Measurements from ENCODE around the gene CORO7.

The CORO7 gene

DNA sequence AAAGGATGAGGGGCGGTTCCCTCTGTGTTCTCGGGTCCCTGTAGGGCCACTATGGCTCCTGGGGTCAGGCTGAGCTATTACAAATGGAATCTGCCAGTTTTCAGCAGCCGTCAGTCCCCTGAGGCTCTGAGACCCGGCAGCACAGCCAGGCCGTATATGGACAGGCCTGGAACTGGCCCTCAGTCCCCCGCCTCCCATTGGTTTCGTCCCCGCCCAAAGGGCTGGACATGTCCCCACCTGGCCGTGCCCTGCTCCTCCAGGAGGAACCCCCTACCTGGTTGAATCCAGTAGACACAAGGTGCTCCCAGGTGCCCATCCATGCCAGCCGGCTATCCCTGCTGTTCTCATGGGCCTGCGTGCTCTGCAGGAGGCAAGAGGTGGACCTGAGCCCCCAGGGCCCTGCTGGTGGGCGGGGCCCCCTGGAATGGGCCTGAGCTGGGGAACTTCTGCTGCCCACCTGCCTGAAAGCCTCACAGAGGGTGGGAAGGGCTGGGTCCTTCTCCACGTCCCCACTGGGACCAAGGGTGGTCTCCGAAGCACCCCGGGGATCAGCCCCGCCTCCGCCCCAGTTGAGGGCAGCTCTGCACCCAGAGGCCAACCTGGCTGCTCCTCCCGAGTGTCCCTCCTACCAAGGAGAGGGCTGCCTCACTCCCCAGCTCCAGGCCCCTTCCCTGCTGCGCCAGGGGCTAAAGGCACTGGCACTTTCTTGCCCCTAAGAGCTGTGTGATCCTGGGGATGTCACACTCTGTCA, 27.9 kb downstream of the CORO7 start:
- no peak for DNase-seq
- TF ChIP-seq GATA1 (IDR thresholded peaks at IDR 0.05; ENCODE audit: low read depth, low read length) (no peak), POLR2A (IDR thresholded peaks at IDR 0.05; ENCODE audit: low read length) (no peak)

DNA sequence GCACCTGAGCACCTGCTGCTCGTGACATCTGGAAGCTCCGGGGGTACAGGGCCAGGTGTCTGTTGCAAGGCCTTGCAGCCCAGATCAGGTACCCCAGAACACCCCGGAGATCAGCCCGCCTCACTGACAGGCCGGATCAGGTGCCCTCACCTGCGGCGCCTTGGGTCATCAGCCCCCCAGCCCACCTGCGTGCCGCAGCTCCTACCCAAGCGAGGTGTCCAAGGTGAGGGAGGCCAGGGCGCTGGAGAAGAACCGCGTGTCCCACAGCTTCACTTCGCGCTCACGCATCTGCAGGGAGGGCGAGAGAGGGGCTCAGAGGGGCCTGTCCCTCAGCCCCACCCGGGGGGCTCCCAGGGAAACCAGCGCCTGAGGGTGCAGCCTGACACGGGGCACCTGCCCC, 28.6 kb downstream of the CORO7 start:
- no peak for DNase-seq
- TF ChIP-seq GATA1 (IDR thresholded peaks at IDR 0.05; ENCODE audit: low read depth, low read length) = no peak
- no peak for TF ChIP-seq POLR2A (IDR thresholded peaks at IDR 0.05; ENCODE audit: low read length)

DNA sequence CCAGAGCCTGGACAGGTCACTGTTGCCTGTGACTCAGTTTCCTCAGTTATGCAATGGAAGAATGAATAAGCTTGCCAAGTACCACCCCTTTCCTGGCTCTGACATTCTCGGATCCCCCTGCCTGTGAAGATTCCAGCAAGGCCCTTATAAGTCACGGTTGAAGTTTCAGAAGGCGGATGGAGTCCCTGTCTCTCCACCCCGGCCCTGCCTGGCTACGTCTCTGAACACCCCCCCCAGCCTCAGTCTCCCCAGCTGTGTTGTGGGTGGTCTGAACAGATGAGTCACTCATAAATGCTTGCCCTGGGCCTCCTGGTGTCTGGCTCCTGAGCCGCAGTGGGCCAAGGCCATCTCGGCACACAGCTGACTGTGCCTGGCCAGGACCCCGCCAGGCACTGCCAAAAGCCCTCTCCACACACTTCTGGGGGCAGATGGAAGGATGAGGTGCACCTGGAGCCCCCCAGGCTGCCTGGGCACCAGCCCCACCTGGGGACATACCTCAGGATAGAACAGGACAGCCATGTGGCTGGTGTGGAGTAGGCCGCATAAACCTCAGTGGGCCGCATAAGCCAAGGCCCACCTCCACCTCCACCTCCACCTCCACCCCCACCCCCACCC, 29.3 kb downstream of the CORO7 start:
- TF ChIP-seq POLR2A (IDR thresholded peaks at IDR 0.05; ENCODE audit: low read length) (no peak), GATA1 (IDR thresholded peaks at IDR 0.05; ENCODE audit: low read depth, low read length) (no peak)
- no peak for DNase-seq

DNA sequence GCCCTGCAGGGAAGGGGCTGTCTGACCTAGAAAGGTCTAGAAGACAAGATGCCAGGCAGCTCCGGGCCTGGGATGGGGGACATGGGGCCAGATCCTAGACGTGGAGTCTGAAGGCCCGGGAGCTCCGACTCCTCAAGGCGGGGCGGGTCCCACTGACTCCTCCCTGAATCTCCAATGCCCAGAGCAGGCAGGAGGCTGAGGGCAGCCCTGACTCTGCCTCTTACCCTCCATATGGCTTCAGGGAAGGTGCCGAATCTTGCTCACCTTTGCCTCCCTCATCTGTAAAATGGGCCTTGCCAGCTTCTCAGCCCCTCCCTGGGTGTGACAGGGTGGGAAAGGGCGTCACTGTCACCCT, 30.0 kb downstream of the CORO7 start:
- DNase-seq = no peak
- no peak for TF ChIP-seq GATA1 (IDR thresholded peaks at IDR 0.05; ENCODE audit: low read depth, low read length)

DNA sequence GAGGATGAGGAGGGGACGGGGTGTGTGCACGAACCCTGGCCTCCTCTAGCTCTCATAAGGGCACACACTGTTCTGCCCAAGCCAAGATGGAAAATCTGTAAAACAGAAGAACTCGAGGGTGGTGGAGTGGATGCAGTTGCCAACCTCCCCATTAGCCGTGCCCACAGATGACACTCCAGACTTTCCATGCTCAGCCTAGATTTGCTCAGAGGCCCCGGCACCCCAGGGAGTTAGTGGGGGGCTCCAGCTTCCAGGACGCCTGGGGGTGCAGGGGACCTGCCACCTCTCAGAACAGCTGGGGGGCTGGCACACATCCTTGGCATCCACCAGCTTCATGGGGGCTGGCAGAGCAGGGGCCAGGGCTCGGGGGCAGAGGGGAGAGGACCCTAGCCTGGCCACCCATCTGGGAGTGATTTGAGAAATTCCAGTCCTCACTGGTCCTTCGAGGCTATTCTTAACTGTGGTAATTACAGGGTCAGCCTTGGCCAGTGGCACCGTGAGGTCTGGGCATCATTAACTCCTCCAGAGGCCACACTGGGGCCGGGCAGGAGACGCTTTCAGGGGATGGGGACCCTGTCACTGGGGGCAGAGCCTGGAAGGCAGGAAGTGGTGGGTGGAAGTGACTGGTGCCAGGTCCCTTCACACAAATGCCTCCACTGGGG, 30.5 kb downstream of the CORO7 start:
- no peak for DNase-seq
- TF ChIP-seq POLR2A (IDR thresholded peaks at IDR 0.05; ENCODE audit: low read length) (no peak), GATA1 (IDR thresholded peaks at IDR 0.05; ENCODE audit: low read depth, low read length) (no peak)

DNA sequence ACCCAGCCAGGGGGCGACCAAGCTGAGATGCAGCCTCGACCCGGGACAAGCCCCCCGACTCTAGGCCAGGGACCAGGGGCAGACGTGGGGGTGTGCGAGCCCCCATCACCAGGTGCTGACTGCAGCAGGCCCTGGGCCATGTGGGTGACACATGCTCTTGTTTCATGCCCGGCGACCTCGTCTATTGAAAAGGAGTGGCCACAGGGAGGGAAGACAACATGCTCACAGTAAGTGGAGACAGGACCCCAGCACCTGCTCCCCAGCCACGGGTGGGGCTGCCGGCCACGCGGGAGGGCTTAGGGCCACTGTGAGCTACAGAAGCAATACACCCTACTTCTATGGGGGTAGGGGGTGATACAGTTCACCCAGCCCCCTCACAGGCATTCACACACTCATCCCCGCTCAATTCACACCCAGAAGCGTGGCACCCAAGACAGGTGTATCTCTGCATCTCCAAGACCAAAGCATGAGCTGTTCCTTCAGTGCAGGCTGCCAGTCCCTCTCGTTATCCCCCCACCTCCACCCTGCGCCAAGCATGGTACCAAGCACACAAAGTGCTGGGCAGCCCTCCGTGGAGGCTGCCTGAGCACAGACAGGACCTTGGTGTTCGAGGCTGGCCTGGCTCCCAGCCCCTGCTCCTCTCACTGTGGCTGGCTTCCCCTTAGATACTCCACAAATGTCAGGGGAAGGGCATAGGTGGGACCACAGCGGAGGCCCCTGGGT, 31.2 kb downstream of the CORO7 start:
- no peak for DNase-seq
- no peak for TF ChIP-seq POLR2A (IDR thresholded peaks at IDR 0.05; ENCODE audit: low read length)
- no peak for TF ChIP-seq GATA1 (IDR thresholded peaks at IDR 0.05; ENCODE audit: low read depth, low read length)

DNA sequence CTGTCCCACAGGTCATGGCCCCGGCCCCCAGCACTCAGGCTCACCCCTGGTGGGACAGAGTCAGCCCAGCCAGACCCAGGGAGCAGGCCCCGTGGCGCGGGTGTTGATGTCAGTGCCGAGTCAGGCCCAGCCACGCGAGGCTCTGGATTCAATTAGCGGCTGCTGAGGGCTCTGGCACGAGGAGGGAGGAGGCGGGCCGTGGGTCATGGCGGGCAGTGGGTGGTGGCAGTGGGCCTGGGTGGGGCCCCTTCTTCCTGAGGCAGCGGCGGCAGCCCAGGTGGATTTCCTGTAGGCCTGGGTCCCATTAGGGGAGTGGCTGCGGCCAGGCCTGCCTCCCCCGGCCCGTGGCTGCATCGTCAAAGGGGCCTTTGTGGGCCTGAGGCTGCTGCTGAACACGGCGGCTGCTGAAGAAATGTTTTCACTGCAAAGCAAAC, 31.9 kb downstream of the CORO7 start:
- TF ChIP-seq GATA1 (IDR thresholded peaks at IDR 0.05; ENCODE audit: low read depth, low read length) (no peak), POLR2A (IDR thresholded peaks at IDR 0.05; ENCODE audit: low read length) (no peak)
- no peak for DNase-seq

DNA sequence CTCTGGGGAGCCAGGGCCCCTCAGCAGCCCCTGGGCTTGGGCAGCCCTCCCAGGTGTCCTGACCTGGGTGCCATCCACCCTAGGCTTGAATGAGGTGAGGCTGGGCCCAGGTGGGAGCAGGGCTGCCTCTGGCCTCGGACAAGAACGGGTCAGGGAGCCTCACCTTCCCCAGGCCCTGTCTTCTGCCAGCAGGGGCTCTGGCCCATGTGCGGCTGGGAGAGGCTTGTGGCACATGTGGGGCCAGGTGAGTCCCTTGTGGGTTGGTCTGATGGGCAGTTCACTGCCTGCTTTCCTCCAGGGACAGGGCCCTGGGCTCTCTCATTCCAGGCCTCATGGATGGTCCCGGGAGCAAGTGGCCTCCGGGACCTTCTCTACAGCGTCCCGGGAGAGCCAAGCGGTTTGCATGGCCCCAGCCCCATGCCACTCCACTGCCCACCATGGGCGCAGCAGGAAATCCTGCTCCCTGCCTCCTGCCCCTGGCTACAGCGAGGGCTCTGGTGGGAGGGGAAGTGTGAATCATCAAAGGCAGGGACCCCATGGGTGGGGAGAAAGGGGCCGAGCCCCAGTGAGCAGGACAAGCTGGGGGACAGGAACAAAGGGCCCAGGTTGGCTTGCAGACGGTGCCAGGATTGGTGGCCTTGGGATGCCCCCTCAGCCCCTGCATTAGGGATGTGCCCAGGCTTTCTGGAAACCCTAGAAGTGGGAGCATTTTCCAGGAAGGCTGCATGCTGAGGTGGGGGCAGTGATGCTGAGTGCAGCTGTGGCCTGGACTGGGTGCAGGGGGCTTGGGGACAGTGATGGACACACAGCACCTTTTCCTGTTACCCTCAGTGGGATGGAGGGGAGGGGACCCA, 32.6 kb downstream of the CORO7 start:
- DNase-seq = no peak

DNA sequence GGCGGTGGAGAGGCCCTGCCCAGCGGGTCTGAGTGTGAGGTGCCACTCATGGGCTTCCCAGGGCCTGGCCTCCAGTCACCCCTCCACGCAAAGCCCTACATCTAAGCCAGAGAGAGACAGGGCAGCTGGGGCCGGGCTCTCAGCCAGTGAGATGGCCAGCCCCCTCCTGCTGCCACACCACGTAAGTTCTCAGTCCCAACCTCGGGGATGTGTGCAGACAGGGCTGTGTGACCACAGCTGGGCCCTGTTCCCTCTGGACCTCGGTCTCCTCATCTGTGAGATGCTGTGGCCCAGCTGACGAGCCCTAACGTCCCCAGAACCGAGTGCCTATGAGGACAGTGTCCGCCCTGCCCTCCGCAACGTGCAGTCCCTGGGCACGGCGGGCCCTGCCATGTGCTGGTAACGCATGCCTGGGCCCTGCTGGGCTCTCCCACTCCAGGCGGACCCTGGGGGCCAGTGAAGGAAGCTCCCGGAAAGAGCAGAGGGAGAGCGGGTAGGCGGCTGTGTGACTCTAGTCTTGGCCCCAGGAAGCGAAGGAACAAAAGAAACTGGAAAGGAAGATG, 33.5 kb downstream of the CORO7 start:
- TF ChIP-seq POLR2A (IDR thresholded peaks at IDR 0.05; ENCODE audit: low read length) (no peak), GATA1 (IDR thresholded peaks at IDR 0.05; ENCODE audit: low read depth, low read length) (no peak)
- DNase-seq = no peak

More for the DNA sequence above, 32.6 kb downstream of the CORO7 start:
- TF ChIP-seq POLR2A (IDR thresholded peaks at IDR 0.05; ENCODE audit: low read length) (no peak), GATA1 (IDR thresholded peaks at IDR 0.05; ENCODE audit: low read depth, low read length) (no peak)

DNA sequence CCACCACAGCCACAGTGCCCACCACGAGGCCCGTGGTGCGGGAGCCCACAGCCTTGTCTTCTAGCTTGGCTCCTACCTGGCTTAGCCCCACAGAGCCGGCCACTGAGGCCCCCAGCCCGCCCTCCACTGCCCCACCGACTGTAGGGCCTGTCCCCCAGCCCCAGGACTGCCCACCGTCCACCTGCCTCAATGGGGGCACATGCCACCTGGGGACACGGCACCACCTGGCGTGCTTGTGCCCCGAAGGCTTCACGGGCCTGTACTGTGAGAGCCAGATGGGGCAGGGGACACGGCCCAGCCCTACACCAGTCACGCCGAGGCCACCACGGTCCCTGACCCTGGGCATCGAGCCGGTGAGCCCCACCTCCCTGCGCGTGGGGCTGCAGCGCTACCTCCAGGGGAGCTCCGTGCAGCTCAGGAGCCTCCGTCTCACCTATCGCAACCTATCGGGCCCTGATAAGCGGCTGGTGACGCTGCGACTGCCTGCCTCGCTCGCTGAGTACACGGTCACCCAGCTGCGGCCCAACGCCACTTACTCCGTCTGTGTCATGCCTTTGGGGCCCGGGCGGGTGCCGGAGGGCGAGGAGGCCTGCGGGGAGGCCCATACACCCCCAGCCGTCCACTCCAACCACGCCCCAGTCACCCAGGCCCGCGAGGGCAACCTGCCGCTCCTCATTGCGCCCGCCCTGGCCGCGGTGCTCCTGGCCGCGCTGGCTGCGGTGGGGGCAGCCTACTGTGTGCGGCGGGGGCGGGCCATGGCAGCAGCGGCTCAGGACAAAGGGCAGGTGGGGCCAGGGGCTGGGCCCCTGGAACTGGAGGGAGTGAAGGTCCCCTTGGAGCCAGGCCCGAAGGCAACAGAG, 34.2 kb downstream of the CORO7 start:
- no peak for DNase-seq
- TF ChIP-seq GATA1 (IDR thresholded peaks at IDR 0.05; ENCODE audit: low read depth, low read length) (no peak), POLR2A (IDR thresholded peaks at IDR 0.05; ENCODE audit: low read length) (no peak)

DNA sequence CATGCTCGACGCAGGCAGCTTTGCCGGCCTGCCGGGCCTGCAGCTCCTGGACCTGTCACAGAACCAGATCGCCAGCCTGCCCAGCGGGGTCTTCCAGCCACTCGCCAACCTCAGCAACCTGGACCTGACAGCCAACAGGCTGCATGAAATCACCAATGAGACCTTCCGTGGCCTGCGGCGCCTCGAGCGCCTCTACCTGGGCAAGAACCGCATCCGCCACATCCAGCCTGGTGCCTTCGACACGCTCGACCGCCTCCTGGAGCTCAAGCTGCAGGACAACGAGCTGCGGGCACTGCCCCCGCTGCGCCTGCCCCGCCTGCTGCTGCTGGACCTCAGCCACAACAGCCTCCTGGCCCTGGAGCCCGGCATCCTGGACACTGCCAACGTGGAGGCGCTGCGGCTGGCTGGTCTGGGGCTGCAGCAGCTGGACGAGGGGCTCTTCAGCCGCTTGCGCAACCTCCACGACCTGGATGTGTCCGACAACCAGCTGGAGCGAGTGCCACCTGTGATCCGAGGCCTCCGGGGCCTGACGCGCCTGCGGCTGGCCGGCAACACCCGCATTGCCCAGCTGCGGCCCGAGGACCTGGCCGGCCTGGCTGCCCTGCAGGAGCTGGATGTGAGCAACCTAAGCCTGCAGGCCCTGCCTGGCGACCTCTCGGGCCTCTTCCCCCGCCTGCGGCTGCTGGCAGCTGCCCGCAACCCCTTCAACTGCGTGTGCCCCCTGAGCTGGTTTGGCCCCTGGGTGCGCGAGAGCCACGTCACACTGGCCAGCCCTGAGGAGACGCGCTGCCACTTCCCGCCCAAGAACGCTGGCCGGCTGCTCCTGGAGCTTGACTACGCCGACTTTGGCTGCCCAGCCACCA, 35.1 kb downstream of the CORO7 start:
- TF ChIP-seq GATA1 (IDR thresholded peaks at IDR 0.05; ENCODE audit: low read depth, low read length) (no peak), POLR2A (IDR thresholded peaks at IDR 0.05; ENCODE audit: low read length) (no peak)
- DNase-seq = no peak

Measured in erythroblast (primary cell).